ENCODE measurements around the gene TTLL8.

DNA sequence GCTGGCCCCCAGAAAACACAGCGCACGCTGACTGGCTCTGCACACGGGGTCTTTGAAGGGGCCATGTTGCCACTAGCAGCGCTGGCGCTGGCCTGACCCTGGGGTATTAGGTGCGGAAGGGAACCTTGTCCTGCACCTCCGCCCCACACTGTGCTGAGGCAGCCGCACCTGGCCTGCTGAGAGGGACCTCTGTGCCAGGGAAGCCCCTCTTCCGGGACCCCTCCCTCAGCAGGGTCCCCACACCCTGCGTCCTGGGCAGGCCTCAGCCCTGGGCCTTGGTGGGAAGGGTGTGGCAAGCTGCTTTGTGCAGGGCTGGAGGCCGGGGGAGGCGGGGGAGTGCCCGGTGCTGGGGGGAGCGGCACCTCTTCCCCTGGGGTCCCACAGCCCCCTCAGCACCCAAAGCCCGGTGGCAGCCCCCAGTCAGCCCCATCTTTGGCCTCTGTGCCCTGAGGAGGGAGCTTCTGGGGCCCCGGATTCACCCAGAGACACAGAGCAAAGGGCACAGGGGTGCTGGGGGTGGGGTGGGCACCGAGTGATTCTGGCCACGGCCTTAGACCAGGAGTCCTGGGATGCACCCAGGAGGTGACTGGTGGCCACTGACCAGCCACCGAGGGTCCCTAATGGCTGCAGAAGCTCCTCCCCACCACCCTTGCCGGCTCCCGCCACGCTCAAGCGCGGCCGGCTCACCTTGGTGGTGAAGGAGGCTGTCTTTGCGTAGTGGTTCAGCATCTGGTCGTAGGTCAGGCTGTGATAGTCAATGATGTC is 11.4 kb downstream of the TTLL8 start:
- TF ChIP-seq L3MBTL2 (conservative IDR thresholded peaks at IDR 0.05) (no peak), SP1 (IDR thresholded peaks at IDR 0.05) (no peak), FOXK2 (IDR thresholded peaks at IDR 0.05) (no peak), ELF4 (IDR thresholded peaks at IDR 0.05) (no peak), SUZ12 (IDR thresholded peaks at IDR 0.05) (no peak), FOXA1 (IDR thresholded peaks at IDR 0.05) (no peak), LEF1 (IDR thresholded peaks at IDR 0.05; ENCODE audit: borderline replicate concordance) (no peak), NFRKB (IDR thresholded peaks at IDR 0.05) (no peak), ARNT (IDR thresholded peaks at IDR 0.05) (no peak), FOXM1 (IDR thresholded peaks at IDR 0.05; ENCODE audit: borderline replicate concordance) (no peak), BHLHE40 (IDR thresholded peaks at IDR 0.05; ENCODE audit: borderline replicate concordance) (no peak)
- TF ChIP-seq, protein P1, sequence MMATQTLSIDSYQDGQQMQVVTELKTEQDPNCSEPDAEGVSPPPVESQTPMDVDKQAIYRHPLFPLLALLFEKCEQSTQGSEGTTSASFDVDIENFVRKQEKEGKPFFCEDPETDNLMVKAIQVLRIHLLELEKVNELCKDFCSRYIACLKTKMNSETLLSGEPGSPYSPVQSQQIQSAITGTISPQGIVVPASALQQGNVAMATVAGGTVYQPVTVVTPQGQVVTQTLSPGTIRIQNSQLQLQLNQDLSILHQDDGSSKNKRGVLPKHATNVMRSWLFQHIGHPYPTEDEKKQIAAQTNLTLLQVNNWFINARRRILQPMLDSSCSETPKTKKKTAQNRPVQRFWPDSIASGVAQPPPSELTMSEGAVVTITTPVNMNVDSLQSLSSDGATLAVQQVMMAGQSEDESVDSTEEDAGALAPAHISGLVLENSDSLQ (IDR thresholded peaks at IDR 0.05): no peak
